NCI-H1105 treated with DMSO at 0.1 percent for 48 hours (cell line): ENCODE data around the gene DYRK2.
A peak's percentile ranks its signal among the peaks of the same experiment; 100 is the strongest.

ENCODE experiments used
- DNase-seq: peaks from one replicate; lab custom pipeline; 2025; lab: John Stamatoyannopoulos, UW

The DYRK2 gene

DNA sequence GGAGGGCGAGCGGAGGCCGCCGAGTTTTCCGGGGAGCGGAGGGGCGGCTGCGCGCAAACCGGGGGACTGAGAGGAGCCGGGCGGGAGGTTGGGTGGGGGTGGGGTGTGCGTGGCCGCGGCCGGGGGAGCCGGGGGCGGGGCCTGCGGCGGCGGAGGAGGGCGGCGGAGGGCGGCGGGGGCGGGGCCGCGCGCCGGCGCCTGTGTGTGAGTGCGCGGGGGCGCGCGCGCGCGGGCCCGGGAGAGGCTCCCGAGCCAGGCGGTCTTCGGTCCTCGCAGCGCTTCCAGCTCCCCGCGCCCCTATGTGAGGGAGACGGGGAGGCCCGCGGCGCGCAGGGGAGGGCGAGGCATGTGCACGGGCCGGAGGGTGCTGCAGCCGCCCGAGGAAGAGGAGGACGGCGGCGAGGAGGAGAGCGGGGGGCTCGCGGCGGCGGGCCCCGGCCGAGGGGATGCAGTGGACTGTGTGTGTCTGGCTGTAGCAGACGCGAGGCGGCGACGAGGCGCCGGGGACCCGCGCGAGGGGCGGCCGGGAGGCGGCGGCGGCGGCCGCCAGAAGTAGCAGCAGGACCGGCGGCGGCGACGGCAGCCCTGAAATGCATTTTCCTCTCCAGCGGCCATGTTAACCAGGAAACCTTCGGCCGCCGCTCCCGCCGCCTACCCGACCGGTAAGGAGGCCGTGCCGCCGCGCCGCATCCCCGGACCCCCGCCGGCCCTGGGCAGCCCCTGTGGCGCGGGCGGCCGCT, at the start of gene DYRK2:
Gene DYRK2, plus strand, starts transcription at position 225 of the 740 bp plus-strand sequence. Its CDS starts 389 bp downstream, at position 614.
- DNase-seq: peak; percentile 80

DNA sequence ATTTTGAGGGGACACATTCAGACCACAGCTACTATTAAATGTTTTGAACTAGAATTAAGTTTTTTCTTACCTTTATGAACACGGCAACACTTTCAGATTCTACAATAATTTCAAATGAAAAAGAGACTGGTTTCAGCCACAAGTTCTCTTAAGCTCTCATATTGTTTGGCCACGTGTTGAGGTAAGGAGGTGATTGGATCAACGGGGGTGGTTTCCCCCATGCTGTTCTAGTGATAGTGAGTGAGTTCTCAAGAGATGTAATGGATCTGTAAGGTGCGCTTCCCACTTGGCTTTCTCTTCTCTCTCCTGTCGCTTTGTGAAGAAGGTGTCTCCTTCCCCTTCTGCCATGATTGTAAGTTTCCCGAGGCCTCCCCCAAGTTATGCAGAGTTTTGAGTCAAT, 48.9 kb upstream of the DYRK2 start:
- no peak for DNase-seq

DNA sequence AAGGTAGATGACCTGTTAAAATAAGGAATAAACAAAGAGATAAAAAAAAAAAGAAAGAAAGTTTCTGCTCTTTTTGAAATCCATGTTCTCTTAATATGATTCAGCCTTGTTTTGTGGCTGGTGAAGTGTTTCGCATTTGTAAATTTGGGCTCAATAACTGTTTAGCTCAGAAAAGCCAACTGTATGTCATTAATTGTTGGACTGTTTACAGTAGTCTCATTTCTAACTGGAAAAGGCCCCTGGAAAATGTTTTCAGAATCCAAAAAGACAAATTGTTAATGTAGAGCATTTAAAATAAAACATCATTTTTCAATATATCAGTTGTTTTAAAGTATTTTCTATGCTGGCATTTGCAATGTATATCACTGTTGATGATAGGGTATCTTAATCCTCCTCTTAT, 47.4 kb upstream of the DYRK2 start:
- DNase-seq: no peak

DNA sequence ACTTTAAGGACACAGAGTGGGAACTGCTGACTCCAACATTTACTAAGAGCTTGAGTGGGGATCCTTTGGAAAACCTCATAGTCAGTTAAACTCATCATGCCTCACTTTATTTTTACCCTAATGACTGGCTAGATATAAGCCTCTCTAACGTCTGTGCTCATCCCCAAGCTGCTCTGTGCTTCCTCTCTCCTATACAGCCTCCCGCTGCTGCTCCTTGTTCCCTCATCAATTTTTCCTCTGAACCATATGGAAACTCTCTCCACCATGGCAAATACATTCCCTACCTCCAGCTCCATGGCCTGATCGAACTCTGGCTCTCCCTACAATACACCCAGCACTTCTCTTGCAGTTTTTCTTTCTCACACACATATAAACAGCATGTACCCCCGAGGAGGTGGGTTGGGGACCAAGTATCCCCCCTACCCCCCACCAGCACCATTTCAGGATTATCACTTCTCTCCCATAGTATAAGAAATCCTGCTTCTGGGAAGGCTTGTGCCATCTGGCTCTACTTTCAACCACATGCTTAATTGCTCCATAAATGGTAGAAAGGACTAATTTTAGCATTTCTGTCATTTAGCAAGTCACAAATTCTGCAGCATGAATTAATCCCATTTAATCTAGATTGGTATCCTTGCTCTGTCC, 39.2 kb upstream of the DYRK2 start:
- no peak for DNase-seq

DNA sequence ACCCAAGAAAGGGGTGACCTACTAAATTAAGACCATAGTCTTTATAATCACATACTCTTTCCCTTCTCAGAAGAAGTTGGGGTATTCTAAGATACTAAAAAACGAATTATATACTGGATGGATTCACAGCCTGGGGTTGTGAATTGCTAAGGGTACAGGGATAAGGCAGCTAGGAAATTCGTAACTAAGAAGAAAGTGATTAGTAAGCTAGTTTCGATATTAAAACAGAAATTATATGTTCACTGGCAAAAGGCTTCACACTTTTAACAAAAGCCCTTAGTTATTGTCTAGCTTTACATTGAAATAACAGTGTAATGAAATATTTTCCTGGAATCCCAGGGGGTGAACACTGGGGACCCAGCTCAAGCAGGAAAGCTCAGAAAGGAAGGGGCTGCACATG, 35.5 kb upstream of the DYRK2 start:
- no peak for DNase-seq

DNA sequence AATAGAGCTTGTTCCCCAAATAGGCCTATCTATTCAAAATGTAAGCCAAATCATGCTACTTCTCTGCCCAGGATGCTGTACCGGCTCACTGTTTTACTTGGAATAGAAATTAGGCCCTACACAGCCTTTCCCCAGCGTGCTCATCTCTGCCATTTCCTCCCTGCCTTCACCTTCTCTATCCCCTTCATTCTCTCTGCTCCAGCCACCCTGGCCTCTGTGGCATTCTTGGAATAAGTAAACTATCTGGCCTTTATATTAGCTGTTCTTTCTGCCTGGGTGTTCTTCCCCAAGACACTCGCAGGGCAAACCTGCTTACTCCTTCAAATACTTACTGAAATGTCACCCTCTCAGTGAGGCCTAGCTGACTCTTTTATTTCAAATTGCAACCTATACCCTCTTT, 30.9 kb upstream of the DYRK2 start:
- no peak for DNase-seq

DNA sequence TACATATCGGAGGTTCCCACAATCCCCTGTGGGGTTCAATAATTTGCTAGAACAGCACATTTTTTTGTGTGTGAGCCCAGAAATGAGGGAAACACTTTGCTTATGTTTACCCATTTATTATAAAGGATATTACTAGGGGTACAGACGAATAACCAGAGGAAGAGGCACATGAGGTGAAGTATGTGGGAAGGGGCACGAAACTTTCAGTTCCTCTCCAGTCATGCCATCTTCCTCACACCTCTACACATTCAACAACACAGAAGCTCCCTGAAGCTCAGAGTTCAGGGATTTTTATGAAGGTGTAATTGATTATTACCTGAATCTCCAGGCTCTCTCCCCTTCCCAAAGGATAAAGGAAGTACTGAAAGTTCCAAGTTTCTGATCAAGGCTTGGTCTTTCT, 30.2 kb upstream of the DYRK2 start:
- DNase-seq: no peak

DNA sequence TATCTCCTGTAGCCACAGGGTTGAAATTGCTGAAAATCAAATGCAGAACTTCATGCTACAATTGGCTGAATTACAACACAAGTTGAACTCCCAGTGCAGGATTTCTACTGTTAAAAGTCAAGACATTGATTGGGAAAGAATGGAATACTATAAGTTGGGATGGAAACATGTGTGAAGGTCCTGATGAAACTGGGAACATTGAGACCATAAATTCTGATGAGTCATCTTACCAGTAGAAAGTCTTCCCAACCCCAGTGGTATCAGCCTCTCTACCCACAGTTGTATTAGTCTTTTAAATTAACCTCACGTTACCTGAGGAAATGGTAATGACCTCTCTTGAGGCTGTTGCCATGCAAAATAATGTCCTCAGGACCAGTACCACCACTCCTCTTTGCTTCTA, 27.4 kb upstream of the DYRK2 start:
- DNase-seq: no peak

DNA sequence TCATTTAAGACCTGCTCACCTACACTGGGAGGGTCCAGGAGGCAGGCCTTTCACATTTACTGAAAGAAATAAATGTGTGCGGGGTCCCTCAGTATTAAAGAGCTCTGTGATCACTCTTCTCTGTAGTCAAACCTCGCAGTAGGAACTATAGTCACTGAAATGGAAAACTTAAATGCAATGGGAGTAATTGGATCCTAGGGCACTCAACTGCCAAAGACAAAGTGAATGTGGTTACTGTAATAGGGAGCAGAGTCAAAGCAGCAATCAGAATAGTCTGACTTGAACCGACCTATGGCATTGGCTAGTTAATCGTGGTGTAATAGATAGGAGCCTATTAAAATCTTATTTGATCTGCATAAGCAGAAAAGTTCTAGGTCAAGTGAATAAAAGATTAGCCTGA, 26.6 kb upstream of the DYRK2 start:
- DNase-seq: no peak

DNA sequence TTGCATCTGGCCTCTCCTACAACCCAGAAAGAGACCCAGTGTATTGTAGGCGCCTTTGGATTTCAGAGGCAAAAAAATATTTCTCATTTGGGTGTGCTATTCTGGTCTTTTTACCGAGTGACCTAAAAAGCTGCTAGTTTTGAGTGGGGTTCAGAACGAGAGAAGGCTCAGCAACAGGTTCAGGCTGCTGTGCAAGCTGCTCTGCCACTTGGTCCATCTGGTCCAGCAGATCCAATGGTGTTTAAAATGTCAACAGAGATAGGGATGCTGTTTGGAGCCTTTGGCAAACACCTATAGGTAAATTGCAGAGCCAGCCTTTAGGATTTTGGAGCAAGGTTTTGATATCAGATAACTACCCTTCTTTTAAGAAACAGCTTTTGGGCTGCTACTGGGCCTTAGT, 25.3 kb upstream of the DYRK2 start:
- no peak for DNase-seq

DNA sequence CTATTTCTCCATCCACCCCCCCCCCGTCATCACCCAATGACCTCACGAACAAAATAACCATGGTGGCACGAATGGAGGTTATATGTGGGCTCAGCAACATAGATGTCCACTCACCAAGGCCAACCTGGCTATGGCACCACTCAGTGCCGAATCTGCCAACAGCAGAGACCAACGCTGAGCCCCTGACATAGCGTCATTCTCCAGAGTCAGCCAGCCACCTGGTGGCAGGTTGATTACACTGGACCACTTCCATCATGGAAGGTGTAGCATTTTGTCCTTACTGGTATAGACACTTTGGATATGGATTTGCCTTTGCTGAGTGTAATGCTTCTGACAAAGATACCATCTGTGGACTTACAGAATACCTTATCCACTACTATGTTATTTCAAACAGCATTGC, 24.2 kb upstream of the DYRK2 start:
- DNase-seq: no peak

DNA sequence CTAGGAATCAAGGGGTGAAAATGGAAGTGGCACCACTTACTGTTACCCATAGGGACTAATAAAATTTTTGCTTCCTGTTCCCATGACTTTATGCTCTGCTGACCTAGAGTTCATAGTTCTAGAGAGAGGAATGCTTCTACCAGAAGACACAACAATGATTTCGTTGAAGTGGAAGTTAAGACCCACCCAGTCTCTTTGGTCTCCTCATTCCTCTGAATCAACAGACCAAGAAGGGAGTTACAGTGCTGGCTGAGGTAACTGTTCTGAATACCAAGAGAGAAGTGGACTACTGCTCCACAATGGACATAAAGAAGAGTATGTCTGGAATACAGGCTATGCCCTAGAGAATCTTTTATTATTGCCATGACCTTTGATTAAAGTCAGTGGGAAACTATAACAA, 23.5 kb upstream of the DYRK2 start:
- DNase-seq: no peak

DNA sequence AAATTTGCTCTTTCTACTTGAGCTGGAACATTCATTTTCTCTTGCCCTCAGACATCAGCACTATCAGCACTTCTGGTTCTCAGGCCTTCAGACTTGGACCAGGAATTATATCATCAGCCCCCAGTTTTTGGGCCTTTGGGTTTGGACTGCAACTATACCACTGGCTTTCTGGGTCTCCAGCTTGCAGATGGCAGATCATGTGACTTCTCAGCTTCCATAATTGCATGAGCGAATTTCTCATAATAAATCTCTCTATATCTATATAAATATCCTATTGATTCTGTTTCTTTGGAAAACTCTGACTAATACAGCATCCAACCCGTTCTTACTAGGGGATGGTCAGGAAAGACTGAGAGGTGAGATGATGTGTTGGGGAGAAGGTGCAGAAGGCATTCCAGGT, 22.4 kb upstream of the DYRK2 start:
- no peak for DNase-seq

DNA sequence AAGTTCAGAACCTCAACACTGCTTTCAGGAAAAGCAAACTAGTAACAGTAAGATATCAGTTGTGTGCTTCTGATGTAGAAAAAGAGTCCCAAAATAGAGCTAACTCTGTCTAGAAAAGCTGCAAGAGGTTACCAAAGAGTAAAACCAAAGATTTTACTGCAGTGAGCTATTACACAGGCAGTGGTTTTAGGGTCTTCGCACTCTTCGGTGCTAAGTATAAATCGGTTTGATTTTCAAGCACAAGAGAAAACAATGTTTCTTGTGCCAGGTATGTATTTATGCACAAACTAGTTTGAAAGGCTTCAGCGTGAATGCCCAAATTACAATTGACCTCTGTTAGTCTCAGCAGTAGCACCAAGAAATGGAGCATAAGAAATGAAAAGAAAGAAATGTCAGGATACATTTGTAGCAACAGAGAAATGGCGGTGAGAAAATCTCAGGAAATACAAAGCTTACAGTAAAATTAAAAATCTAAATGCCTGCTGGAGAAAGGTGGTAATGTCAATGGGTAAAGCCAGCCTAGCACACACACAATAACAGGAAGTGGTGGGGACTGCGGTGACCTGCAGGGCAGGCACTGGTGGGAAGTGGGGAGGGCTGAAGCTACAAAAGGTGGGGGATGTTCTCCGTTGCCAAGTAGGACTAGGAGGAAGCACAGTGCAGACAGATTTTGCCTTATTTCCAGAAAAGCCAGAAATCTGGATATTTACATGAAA, 18.0 kb upstream of the DYRK2 start:
- no peak for DNase-seq

DNA sequence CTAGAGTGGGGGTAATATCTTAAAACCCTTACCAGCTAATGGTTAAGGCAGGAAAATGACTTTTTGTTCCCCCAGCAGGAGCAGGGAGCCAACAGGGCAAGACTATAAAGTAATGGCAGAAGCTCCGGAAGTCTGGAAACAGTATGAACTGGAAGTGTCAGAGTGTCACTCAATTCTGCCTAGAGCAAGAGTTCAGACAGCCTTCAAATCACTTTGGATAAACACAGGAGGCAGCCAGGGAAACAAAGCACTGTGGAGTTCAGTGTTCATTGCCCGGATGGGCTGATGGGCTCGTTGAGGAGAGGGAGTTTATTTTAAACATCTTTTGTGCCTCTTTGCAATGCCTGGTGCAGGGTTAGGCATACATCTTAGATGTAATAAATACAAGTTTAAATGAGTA, 16.5 kb upstream of the DYRK2 start:
- no peak for DNase-seq

DNA sequence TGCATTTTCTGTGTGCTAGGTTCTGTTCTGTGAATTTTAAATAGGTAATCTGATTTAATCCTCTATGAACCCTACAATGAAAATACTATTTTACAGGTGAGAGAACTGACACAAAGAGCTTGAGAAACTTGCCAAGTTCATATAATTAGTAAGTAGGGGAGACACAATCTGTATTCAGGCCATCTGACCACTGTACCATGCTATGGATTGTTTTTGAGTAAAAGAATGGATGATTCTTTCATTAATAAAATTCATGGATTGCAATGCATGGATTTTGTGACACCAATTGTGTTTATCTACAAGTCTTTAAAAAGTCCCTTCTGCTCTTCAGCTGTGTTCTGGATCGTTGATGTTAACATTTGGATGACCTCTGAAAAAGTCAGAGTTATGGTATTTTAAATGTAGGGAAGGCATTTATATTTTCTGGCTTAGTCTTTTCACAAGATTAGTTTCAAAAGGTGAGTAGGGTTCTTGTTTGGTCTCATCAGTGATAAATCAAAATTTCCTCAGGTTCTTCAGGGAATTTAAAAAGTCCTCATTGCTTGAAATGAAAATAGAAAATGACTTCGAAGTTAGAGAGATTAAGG, 15.4 kb upstream of the DYRK2 start:
- DNase-seq: no peak

DNA sequence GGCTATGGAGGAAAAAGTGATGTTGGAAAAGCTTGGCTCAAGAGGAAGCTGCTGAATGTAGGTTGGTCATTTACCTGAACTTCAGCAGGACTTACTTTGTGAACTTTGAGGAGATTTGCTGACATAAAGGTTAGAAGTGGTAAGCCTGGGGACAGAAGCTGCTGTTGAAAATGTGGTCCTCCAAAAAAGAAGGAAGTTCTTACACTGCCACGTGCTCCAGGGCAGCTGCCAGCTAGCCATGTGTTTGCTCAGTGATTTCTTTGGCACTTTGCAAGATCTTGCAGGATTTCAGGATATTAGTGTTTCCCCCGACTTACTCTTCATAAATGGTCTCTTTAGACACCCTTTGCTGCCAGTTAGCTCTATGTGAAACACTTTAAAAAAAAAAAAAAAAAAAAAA, 14.8 kb upstream of the DYRK2 start:
- DNase-seq: no peak

DNA sequence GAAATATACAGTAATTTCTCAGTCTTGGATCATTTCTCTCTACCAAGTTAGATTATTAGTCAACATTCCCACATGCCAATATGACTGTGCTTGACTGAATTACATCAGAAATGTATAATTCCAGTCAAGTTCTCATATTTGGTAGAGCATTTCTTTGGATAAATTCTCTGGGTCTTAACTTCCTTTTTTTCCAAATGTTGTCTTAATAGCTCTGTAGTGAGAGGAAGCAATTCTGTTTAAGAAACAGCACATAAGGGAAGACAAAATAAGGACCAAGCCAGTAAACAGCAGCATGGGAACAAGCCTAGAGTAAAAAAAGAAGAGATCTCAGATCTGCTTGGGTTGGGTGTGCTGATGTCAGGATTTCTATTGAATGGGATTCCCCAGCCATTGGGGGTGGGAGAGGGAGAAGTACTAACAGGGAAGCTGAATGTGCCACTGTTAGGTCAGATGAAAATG, 14.2 kb upstream of the DYRK2 start:
- DNase-seq: no peak

DNA sequence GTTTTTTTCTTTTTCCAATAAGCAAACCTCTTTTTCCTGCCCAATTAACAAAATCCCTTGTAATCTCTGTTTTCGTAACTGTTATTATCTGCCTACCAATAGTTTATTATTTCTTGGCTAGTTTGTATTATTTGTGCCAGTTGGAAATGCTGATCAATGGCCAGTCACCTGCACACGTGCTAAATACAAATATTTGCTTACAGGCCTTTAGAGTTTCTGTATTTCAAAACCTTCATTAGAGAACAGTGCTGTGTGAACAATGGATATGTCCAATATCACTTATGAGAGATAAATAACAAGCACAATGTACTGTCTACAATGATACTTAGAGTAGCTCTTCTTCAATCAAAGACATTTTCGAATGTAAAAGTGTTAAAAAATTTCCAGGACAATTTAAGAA, 10.8 kb upstream of the DYRK2 start:
- no peak for DNase-seq

DNA sequence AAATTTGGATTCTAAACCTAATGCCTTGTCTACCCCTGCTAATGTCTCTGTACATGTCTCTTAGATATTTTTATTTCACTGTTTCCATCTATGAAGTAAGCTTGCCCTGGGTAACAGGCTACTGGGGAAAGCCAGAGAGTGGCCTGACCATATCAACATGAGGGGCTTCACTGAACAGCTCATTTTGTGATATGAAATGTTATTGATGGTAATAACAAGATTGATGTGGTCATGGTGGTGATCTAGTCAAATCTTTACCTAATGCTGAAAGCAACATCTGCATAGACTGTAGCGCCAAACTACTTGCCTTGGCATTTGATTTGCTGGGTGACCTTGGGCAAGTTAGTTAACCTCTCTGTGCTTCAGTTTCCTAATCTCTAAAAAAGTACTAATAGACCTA, 9.9 kb upstream of the DYRK2 start:
- DNase-seq: no peak

DNA sequence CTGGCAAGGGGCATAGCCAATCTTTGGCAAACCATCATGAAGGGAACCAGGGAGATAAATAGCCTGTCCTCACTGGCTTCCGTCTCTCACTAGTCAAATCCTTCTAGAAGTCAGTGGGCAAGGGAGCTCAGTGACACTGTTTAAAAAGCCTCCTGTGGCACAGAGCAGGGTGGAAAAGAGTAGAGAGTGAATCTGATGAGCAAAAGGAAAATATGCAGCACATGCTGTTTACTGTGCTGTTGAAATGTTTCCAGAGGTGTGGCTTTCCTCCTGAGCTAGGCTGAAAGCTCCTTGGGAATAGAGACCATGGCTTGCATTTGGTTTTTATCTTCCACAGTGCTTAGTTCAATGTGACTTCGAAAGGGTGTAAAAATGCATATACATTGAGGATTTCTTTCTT, 7.7 kb upstream of the DYRK2 start:
- no peak for DNase-seq

DNA sequence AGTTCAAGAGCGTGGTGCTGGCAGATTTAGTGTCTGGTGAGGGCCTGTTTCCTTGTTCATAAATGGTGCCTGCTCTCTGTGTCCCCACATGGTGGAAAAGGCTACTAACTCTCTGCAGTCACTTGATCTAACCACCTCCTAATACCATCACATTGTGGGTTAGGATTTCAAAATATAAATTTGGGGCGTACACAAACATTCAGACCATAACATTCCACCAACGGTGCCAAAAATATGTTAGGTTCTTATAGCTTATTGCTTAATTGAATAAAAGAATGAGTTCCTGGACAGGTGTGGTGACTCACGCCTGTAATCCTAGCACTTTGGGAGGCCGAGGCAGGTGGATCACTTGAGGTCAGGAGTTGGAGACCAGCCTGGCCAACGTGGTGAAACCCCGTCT, 3.4 kb upstream of the DYRK2 start:
- DNase-seq: no peak

DNA sequence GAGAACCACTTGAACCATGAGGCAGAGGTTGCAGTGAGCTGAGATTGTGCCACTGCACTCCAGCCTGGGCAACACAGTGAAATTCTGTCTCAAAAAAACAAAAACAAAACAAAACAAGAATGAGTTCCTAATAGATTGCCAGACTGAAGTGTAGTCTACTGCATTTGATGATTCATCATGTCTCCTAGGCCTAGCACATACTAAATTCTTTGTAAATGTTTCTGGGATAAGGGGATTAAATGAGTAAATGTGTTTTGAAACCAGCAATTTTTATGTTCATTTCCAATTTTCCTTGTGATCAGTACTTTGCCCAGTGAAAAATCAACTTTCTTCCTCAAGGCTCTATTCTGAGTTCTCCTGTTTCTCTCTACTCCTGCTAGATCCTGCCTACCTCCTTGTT, 2.9 kb upstream of the DYRK2 start:
- no peak for DNase-seq
